Lower leg skin (tissue), 4 donors: Measurements from ENCODE around the gene RNF17. TPM values are rescaled to one million over a fixed set of nuclear protein-coding genes. Genes with fewer than 3 reads are reported as not detected.

Experiments
- DNase-seq, 2 donors: peaks; one replicate each; pipeline ENCODE4 v3.0.0-alpha.2; 2019; ENCODE audit warnings: low spot score in 2 of 2
- H3K4me3 ChIP-seq: fragments of 200-600 bp; sonication (generic); 2 replicates; pipeline ENCODE4 v1.5.1; 2017; ENCODE audit warnings: mild to moderate bottlenecking, low read depth; ENCODE audit not compliant: poor library complexity, severe bottlenecking
- CTCF ChIP-seq, 3 donors: fragments of 450-650 bp; IDR thresholded peaks; one replicate each; pipeline ENCODE4 v1.5.1; 2016; ENCODE audit warnings: antibody characterized with exemption in 3 of 3, mild to moderate bottlenecking in 3 of 3, moderate library complexity in 2 of 3
- POLR2A ChIP-seq, 2 donors: fragments of 450-650 bp; IDR thresholded peaks; one replicate each; pipeline ENCODE4 v1.6.1; 2016 to 2017; ENCODE audit warnings: antibody characterized with exemption in 2 of 2, mild to moderate bottlenecking in 1 of 2, moderate library complexity in 1 of 2
- WGBS, 2 donors: methylation state at CpG; one replicate each; pipeline ENCODE4 v1.1.5; 2018; 5-methylcytosine and 5-hydroxymethylcytosine counted together
- intact Hi-C: fragments of 100-400 bp; cut with DNase I; formaldehyde crosslinking; loops from one replicate; pipeline ENCODE4 v1.15.0; 2023; ENCODE audit warnings: low total_unique reads
- total RNA-seq, 4 donors: library from RNA; depleted of rRNA; stranded (reverse); fragments of >200 nt; gene quantifications; one replicate each; pipeline ENCODE4 v1.1.0, GENCODE V29; 2016

RNF17 gene
- total RNA-seq, 4 donors from 2014 or later = 0.19 TPM; not detected in 3

- 6 to 24% methylated on average over 22 to 35 of the region's 70 CpGs for WGBS, 2 donors
- TF ChIP-seq POLR2A (IDR thresholded peaks at IDR 0.05) (no peak), CTCF (IDR thresholded peaks at IDR 0.05) (no peak)
- peak in 1 of 2 donors; percentile 61 for DNase-seq
- no peak overlapping the region for H3K4me3 ChIP-seq
- intact Hi-C loops = no loop called here
Measured at GRCh38 chr13:24745861-24746617, 17.9 kb upstream of the RNF17 start.

GRCh38 chr13:24746618-24747247 is 17.2 kb upstream of the RNF17 start:
- no peak for TF ChIP-seq POLR2A (IDR thresholded peaks at IDR 0.05)
- no peak for TF ChIP-seq CTCF (IDR thresholded peaks at IDR 0.05)
- WGBS, 2 donors = 1 to 2% methylated on average over 24 to 32 of the region's 56 CpGs
- peak in 1 of 2 donors; percentile 82 for DNase-seq
- intact Hi-C loops = no loop called here
- no peak overlapping the region for H3K4me3 ChIP-seq

GRCh38 chr13:24747248-24748060 is 16.5 kb upstream of the RNF17 start:
- TF ChIP-seq POLR2A (IDR thresholded peaks at IDR 0.05) = no peak
- TF ChIP-seq CTCF (IDR thresholded peaks at IDR 0.05) = no peak
- no peak overlapping the region for H3K4me3 ChIP-seq
- 3% methylated on average over 30 to 57 of the region's 61 CpGs for WGBS, 2 donors
- peak in 1 of 2 donors; percentile 76 for DNase-seq
- intact Hi-C loops = no loop called here

- DNase-seq = no peak
- H3K4me3 ChIP-seq = no peak overlapping the region
- intact Hi-C loops = no loop called here
- 26 to 38% methylated on average over 10 of the region's 10 CpGs for WGBS, 2 donors
- TF ChIP-seq CTCF (IDR thresholded peaks at IDR 0.05) = no peak
Measured at GRCh38 chr13:24748061-24748400, 15.9 kb upstream of the RNF17 start.

GRCh38 chr13:24759197-24759596 is 4.8 kb upstream of the RNF17 start:
- intact Hi-C loops = no loop called here
- DNase-seq = no peak
- TF ChIP-seq POLR2A (IDR thresholded peaks at IDR 0.05) (no peak), CTCF (IDR thresholded peaks at IDR 0.05) (no peak)
- no peak overlapping the region for H3K4me3 ChIP-seq
